HCT116 (cell line): ENCODE results near the gene ALG3.

Source experiments
- FOSL1 ChIP-seq: IDR thresholded peaks from 2 replicates; pipeline ENCODE4 v1.6.1; 2012; ENCODE audit warnings: low read depth
- SP1 ChIP-seq: IDR thresholded peaks from 2 replicates; pipeline ENCODE4 v1.6.1; 2012; ENCODE audit warnings: low read depth
- TCF7L2 ChIP-seq: IDR thresholded peaks from 2 replicates; pipeline ENCODE4 v1.7.0; 2011; ENCODE audit warnings: borderline replicate concordance, inconsistent platforms; ENCODE audit not compliant: insufficient read depth, insufficient read length; ENCODE audit errors: extremely low read depth
- YY1 ChIP-seq: IDR thresholded peaks from 2 replicates; pipeline ENCODE4 v1.6.1; 2011; ENCODE audit warnings: low read length, low read depth, moderate library complexity, mild to moderate bottlenecking; ENCODE audit not compliant: insufficient replicate concordance; ENCODE audit errors: extremely low read depth
- ZBTB33 ChIP-seq: IDR thresholded peaks from 2 replicates; pipeline ENCODE4 v1.6.1; 2011; ENCODE audit warnings: mild to moderate bottlenecking, low read length, moderate library complexity; ENCODE audit not compliant: insufficient replicate concordance; ENCODE audit errors: extremely low read depth
- TF ChIP-seq, protein P1 (sequence below), 3 experiments: fragments of 200-600 bp in 1 of 3; sonication (generic) in 1 of 3; IDR thresholded peaks in 2 of 3; conservative IDR thresholded peaks in 1 of 3; 2 replicates each; pipeline ENCODE4 v1.5.1; 2012 to 2017; ENCODE audit warnings: low read depth in 2 of 3, low read length in 2 of 3, antibody characterized with exemption in 1 of 3, borderline replicate concordance in 1 of 3, control low read depth in 1 of 3, mild to moderate bottlenecking in 1 of 3, mixed read lengths in 1 of 3, mixed run types in 1 of 3, moderate library complexity in 1 of 3; ENCODE audit not compliant: insufficient read depth in 1 of 3
- TF ChIP-seq, protein P2 (sequence below): IDR thresholded peaks from 2 replicates; pipeline ENCODE4 v1.6.1; 2012; ENCODE audit warnings: low read depth

DNA sequence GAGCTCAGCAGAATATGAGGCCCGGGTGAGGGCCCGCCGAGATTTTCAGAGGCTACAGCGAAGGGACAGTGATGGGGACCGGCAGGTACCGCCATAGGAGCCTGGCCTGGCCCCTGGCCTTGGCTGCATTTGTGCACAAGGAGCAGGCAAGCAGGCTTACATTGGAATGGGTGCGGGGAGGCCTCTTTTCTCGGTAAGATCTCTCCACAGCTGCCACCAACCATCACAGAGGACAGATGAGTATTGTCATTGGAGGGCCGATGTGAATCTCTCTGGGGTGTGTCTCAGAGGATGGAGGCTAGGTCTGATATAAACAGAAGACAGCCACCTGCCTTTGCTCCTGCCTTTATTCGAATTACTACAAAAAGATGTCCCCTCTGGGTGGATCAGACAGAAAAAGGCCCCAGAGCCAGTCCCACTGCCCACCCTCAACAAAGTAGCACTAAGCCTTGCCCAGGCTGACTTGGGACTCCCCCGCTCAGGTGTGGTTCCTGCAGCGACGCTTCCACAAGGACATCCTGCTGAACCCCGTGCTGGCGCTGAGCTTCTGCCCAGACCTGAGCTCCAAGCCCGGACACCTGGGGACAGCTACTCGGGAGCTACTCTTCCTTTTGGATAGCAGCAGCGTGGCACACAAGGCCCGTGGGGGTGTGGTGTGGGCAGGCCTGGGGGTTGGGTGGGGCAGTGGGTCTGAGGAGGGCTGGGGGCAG lies 13.9 kb downstream of the ALG3 start:
- TF ChIP-seq, protein P1, sequence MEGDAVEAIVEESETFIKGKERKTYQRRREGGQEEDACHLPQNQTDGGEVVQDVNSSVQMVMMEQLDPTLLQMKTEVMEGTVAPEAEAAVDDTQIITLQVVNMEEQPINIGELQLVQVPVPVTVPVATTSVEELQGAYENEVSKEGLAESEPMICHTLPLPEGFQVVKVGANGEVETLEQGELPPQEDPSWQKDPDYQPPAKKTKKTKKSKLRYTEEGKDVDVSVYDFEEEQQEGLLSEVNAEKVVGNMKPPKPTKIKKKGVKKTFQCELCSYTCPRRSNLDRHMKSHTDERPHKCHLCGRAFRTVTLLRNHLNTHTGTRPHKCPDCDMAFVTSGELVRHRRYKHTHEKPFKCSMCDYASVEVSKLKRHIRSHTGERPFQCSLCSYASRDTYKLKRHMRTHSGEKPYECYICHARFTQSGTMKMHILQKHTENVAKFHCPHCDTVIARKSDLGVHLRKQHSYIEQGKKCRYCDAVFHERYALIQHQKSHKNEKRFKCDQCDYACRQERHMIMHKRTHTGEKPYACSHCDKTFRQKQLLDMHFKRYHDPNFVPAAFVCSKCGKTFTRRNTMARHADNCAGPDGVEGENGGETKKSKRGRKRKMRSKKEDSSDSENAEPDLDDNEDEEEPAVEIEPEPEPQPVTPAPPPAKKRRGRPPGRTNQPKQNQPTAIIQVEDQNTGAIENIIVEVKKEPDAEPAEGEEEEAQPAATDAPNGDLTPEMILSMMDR (IDR thresholded peaks at IDR 0.05 in 2 of 3, conservative IDR thresholded peaks at IDR 0.05 in 1 of 3; ENCODE audit: borderline replicate concordance in 1 of 3, insufficient read depth in 1 of 3, low read depth in 2 of 3, low read length in 2 of 3): no peak
- no peak for TF ChIP-seq FOSL1
- no peak for TF ChIP-seq ZBTB33
- no peak for TF ChIP-seq YY1
- TF ChIP-seq SP1: no peak
- no peak for TF ChIP-seq TCF7L2
- TF ChIP-seq, protein P2, sequence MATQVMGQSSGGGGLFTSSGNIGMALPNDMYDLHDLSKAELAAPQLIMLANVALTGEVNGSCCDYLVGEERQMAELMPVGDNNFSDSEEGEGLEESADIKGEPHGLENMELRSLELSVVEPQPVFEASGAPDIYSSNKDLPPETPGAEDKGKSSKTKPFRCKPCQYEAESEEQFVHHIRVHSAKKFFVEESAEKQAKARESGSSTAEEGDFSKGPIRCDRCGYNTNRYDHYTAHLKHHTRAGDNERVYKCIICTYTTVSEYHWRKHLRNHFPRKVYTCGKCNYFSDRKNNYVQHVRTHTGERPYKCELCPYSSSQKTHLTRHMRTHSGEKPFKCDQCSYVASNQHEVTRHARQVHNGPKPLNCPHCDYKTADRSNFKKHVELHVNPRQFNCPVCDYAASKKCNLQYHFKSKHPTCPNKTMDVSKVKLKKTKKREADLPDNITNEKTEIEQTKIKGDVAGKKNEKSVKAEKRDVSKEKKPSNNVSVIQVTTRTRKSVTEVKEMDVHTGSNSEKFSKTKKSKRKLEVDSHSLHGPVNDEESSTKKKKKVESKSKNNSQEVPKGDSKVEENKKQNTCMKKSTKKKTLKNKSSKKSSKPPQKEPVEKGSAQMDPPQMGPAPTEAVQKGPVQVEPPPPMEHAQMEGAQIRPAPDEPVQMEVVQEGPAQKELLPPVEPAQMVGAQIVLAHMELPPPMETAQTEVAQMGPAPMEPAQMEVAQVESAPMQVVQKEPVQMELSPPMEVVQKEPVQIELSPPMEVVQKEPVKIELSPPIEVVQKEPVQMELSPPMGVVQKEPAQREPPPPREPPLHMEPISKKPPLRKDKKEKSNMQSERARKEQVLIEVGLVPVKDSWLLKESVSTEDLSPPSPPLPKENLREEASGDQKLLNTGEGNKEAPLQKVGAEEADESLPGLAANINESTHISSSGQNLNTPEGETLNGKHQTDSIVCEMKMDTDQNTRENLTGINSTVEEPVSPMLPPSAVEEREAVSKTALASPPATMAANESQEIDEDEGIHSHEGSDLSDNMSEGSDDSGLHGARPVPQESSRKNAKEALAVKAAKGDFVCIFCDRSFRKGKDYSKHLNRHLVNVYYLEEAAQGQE: no peak
